DOHH2 (cell line): ENCODE data around the gene SULF2.

Source experiments
- CTCF ChIP-seq: fragments of 200-600 bp; sonication (generic); IDR thresholded peaks from one replicate; pipeline ENCODE4 v1.5.1; 2014; ENCODE audit warnings: antibody characterized with exemption, mild to moderate bottlenecking, low read depth, low read length; ENCODE audit not compliant: poor library complexity, severe bottlenecking
- EZH2phosphoT487 ChIP-seq: fragments of 200-600 bp; sonication (generic); IDR thresholded peaks from 2 replicates; pipeline ENCODE4 v1.6.1; 2017; ENCODE audit warnings: borderline replicate concordance, mild to moderate bottlenecking, antibody characterized with exemption, low read length, moderate library complexity, mixed read lengths

- no peak for TF ChIP-seq CTCF
- TF ChIP-seq EZH2phosphoT487 = no peak
These were observed 108.2 kb downstream of the SULF2 start for GRCh38 chr20:47676912-47677634.
